ENCODE data around the gene RAB2B. TPM values are rescaled to one million over a fixed set of nuclear protein-coding genes. Genes with fewer than 3 reads are reported as not detected.

Gene RAB2B
- total RNA-seq, 2 donors from 2014 or later = 41.2 to 42.9 TPM

- H3K4me3 Mint-ChIP-seq = peak overlapping the region; percentile 88
- H3K9me3 Mint-ChIP-seq = no peaks in the 10 kb centered on the region
- TF ChIP-seq CTCF (conservative IDR thresholded peaks at IDR 0.05) = no peak
- Histone ChIP-seq H3K4me3 (ENCODE audit: low read length) (peak overlapping the region; percentile 92), H3K9me3 (ENCODE audit: control insufficient read depth, low read length) (no peaks in the 10 kb centered on the region), H3K4me1 (ENCODE audit: control insufficient read depth, insufficient read depth, low read length) (no peaks in the 10 kb centered on the region), H3K36me3 (ENCODE audit: control insufficient read depth, insufficient read depth, low read length) (peaks cover 4% of the 10 kb centered on the region), H3K9ac (ENCODE audit: extremely low read depth, low read length, poor library complexity, severe bottlenecking) (peak overlapping the region; percentile 74), H3K27me3 (ENCODE audit: control insufficient read depth, insufficient read depth, low read length, poor library complexity, severe bottlenecking) (no peaks in the 10 kb centered on the region), H3K27ac (ENCODE audit: low read depth, low read length) (peak overlapping the region; percentile 90)
- no peaks in the 10 kb centered on the region for H3K27me3 Mint-ChIP-seq (ENCODE audit: insufficient read depth)
- DNase-seq = peak; percentile 100
- 9 to 23% methylated on average over 13 to 33 of the region's 33 CpGs for WGBS, 2 experiments (ENCODE audit: insufficient coverage in 1 of 2, insufficient read length in 1 of 2)
- H3K4me1 Mint-ChIP-seq = peaks cover 15% of the 10 kb centered on the region
- peaks cover 23% of the 10 kb centered on the region for H3K36me3 Mint-ChIP-seq (ENCODE audit: low read depth)
- peak overlapping the region; percentile 91 for H3K27ac Mint-ChIP-seq
Observed at GRCh38 chr14:21437063-21437901, 39.5 kb downstream of the RAB2B start.

- no peaks in the 10 kb centered on the region for H3K4me1 ChIP-seq (ENCODE audit: control insufficient read depth, insufficient read depth, low read length)
- H3K27me3 ChIP-seq (ENCODE audit: control insufficient read depth, insufficient read depth, low read length, poor library complexity, severe bottlenecking) = no peaks in the 10 kb centered on the region
- H3K9ac ChIP-seq (ENCODE audit: extremely low read depth, low read length, poor library complexity, severe bottlenecking) = peak overlapping the region; percentile 74
- H3K4me1 Mint-ChIP-seq = peaks cover 15% of the 10 kb centered on the region
- H3K36me3 ChIP-seq (ENCODE audit: control insufficient read depth, insufficient read depth, low read length) = peaks cover 7% of the 10 kb centered on the region
- H3K9me3 ChIP-seq (ENCODE audit: control insufficient read depth, low read length) = no peaks in the 10 kb centered on the region
- peaks cover 23% of the 10 kb centered on the region for H3K36me3 Mint-ChIP-seq (ENCODE audit: low read depth)
- H3K27me3 Mint-ChIP-seq (ENCODE audit: insufficient read depth) = no peaks in the 10 kb centered on the region
- no peak for TF ChIP-seq CTCF (conservative IDR thresholded peaks at IDR 0.05)
- peak overlapping the region; percentile 88 for H3K4me3 Mint-ChIP-seq
- 9 to 21% methylated on average over 7 to 11 of the region's 11 CpGs for WGBS, 2 experiments (ENCODE audit: insufficient coverage in 1 of 2, insufficient read length in 1 of 2)
- no peak overlapping the region for H3K27ac ChIP-seq (ENCODE audit: low read depth, low read length)
- H3K4me3 ChIP-seq (ENCODE audit: low read length) = peak overlapping the region; percentile 92
- no peaks in the 10 kb centered on the region for H3K9me3 Mint-ChIP-seq
- DNase-seq = no peak
- peak overlapping the region; percentile 91 for H3K27ac Mint-ChIP-seq
Observed at GRCh38 chr14:21436567-21437062, 40.1 kb downstream of the RAB2B start.

- no peaks in the 10 kb centered on the region for H3K9me3 Mint-ChIP-seq
Observed at GRCh38 chr14:21431126-21431525, 45.6 kb downstream of the RAB2B start.

More at GRCh38 chr14:21431126-21431525, 45.6 kb downstream of the RAB2B start:
- no peak for TF ChIP-seq CTCF (conservative IDR thresholded peaks at IDR 0.05)
- Mint-ChIP-seq H3K4me3 (no peak overlapping the region), H3K27me3 (ENCODE audit: insufficient read depth) (no peaks in the 10 kb centered on the region), H3K36me3 (ENCODE audit: low read depth) (peaks cover 67% of the 10 kb centered on the region), H3K27ac (no peak overlapping the region), H3K4me1 (peaks cover 9% of the 10 kb centered on the region)
- Histone ChIP-seq H3K36me3 (ENCODE audit: control insufficient read depth, insufficient read depth, low read length) (peaks cover 61% of the 10 kb centered on the region), H3K9ac (ENCODE audit: extremely low read depth, low read length, poor library complexity, severe bottlenecking) (no peak overlapping the region), H3K27ac (ENCODE audit: low read depth, low read length) (no peak overlapping the region), H3K27me3 (ENCODE audit: control insufficient read depth, insufficient read depth, low read length, poor library complexity, severe bottlenecking) (no peaks in the 10 kb centered on the region), H3K4me3 (ENCODE audit: low read length) (no peak overlapping the region), H3K9me3 (ENCODE audit: control insufficient read depth, low read length) (no peaks in the 10 kb centered on the region), H3K4me1 (ENCODE audit: control insufficient read depth, insufficient read depth, low read length) (no peaks in the 10 kb centered on the region)
- DNase-seq = no peak
- 80 to 100% methylated on average over 2 of the region's 2 CpGs for WGBS, 2 experiments (ENCODE audit: insufficient coverage in 1 of 2, insufficient read length in 1 of 2)
